SIG-M5 (cell line): ENCODE measurements around the gene CXorf58.
"Not testable (repeated sequence)": the region's sequence is repeated elsewhere in the genome, so short reads cannot be mapped to it uniquely, and the experiment has no call there.

Experiments
- DNase-seq: peaks from one replicate; lab custom pipeline; 2025; lab: John Stamatoyannopoulos, UW

Gene CXorf58

DNA sequence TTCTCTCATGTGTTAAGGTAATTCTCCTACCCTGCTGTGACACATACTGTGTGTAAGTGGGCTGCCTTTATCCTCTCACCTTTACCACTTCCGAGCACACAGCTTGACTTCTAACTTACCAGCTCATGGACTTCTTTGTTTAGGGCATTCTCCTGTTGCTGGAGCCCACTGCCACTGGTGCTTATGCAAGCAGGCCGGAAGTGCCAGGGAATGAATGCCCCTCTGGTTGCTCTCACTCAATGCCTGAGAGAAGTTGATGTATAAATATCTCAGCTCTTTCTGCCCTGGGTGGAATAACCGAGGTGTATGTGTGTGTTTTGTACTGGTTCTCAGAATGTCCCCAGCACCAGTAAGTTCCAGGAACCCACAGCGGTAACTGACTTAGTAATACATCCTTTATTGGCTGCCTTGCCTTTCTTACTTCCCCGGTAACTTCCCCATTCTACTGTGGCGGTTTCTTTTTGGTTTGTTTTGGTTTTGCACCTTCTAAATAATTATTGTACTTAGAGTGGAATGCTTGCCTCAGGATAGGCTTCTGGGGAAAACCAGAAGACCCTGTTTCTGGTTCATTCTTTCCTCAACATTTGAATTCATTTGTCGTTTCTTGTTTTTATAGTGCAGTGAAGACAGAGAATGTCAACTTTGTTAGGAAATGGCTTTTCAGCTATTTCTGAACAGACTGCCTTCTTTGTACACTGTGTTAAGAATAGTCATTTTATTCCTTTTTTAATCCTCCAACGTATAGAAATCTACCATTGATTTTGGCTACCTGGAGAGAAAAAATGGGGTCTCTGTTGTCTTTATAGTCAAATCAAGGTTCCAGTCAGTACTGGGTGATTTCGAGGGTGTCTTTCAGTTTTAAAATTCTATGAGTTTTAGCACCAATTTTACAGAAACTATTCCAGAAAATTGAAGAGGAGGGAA is 45.4 kb downstream of the CXorf58 start:
- peak; percentile 18 for DNase-seq

DNA sequence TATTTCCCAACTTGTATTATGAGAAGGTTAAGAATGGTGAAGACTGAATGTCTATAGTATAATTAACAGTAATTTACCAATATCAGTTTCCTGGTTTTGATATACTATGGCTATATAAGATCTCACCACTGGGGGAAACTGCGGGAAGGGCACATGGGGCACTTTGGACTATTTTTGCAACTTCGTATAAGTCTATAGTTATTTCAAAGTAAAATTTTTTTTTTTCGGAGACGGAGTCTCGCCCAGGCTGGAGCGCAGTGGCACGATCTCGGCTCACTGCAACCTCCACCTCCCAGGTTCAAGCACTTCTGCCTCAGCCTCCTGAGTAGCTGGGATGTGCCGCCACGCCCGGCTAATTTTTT is 46.1 kb downstream of the CXorf58 start:
- peak; percentile 2 for DNase-seq

DNA sequence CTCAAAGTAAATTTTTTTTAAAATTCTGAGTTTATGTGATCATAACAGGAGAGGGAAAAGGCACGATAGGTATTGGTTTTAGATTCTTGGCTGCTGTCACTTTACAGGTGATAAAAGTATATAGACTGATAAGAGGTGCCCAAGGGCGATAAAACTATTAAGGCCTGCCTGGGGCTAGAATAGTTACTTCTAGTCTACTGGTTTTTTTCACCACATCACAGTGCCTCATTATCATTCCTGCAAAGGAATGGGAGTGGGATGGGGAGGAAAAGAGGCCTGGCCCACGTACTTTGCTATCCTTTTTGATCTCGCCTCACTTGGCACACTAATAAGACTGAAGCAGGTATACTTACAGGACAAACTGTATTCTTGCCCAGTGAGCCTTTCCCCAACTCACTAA is 46.6 kb downstream of the CXorf58 start:
- no peak for DNase-seq

DNA sequence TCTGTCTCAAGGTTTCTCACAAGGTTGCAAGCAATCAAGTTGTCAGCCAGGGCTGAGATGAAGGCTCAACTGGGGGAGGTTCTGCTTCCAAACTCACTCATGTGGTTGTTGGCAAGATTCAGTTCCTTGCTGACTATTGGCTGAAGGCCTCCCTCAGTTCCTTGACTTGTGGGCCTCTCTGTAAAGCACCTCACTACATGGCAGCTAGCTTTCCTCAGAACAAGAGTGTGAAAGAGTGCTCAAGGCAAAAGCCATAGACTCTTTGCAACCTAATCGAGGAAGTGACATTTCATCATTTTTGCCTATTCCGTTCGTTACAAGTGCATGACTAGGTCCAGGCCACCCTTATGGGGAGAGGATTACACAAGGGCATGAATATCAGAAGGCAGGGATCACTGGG is 52.0 kb downstream of the CXorf58 start:
- DNase-seq: peak; percentile 88

DNA sequence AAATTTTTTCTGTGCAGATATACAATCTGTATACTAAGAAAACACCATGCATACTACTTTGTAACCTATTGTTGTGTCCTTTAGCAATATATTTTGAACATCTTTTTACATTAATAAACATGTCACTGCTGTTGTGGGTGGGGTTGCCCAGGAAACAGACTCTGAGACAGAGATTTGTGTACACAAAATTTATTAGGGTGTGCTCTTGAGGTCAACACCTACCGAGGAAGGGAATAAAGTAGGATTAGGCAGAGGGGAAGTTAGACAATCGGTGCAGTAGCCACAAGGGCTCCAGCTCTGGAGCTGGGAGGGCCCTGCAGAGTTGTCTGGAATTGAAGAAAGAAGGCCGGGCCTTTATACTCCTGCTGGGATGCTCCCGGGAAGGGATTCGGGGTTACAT is 56.4 kb downstream of the CXorf58 start:
- DNase-seq: no peak

DNA sequence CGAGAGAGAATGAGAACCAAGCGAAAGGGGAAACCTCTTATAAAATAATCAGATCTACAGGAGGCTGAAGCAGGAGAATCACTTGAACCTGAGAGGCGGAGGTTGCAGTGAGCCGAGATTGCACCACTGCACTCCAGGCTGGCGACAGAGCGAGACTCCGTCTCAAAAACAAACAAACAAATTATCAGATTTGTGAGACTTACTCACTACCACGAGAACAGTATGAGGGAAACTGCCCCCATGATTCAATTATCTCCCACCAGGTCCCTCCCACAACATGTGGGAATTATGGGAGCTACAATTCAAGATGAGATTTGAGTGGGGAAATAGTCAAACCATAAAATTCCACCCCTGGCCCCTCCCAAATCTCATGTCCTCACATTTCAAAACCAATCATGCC is 57.8 kb downstream of the CXorf58 start:
- DNase-seq: not testable (repeated sequence)

DNA sequence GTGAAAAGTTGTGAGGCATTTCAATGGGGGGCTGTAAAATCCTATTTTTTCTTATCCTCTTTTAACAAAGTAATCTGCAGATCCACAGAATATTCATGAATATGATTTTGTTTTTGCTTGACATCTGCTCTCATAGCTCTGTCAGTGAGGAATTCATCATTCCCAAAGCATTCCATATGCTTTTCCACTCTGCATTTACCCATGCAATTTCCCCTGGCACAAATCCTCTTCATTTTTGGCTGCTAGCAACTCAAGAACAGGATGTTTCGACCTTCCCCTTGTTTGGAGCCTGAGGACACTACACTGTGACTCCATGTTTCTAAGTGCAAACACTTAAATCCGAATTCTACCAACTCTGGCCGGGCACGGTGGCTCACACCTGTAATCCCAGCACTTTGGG is 70.7 kb downstream of the CXorf58 start:
- no peak for DNase-seq

DNA sequence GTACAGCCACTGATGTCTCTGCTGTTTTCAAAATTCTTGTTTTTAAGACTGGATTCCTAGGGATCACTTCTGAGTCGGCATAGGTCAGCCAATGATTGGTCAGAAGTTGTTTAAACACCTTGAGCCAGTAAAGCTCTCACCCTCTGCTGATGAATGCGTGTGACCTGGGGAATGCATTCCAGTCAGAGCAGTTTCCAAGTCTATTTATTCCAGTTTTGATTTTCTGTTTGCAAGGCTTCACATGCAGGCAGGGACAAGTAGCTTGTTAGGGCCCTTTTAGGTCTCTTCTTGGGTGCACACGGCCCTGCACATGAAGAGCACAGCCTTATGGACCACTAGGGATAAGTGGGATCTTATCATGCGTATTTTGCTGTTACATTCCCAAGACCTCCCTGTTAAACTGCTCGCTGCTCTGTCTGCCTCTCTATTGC is 72.2 kb downstream of the CXorf58 start:
- DNase-seq: no peak

DNA sequence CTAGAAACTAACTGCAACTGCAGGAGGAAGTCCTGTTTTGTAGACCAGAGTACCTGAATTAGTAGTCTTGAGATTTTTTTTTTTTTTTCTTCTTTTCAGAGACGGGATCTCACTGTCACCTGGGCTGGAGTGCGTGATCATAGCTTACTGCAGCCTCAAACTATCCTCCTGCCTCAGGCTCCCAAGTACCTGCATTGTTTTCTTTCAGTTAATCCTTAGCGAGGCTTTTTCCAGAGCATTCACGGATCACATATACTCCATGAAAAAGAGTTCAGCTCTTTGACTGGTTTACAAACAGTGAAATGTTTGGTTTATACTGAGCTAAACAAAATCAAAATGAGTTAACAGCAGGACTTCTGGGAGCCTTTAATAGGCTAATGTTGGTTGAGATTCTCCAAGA is 73.4 kb downstream of the CXorf58 start:
- DNase-seq: no peak

DNA sequence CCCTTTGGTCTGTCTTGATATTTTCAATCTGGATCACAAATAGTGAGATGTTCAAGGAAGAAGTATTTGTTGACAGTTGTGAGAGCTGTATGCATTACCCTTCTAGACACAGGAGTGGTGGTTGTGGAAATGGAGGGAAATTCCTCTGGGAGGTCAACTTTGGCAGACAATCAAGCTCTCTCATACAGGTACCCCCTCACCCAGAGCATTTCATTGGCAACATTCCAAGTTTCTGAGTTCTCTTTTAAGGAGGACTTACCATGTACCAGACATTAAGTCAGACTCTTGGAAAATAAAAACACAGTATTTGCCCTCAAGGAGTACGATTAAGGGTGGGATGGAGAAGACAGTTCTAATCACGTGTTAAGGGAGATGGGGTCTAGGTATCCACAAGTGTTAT is 73.9 kb downstream of the CXorf58 start:
- DNase-seq: no peak

DNA sequence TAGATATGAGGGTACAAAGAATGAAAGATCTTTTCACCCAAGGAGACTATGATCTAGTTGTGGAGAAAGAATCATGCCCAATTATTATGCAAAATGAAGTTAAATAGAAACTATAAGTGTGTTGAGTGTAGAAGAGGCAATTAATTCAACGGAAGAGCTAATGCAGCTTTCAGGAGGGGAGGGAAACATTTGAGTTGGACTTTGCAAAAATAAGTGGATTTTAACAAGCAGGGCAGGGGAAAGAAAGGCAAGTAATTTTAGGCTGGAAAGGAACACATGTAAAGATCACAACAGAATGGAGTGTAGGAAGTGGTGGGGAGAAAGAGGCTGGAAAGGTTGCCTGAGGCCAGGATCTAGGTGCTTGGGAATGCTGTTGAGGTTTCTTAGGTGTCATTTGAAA is 75.1 kb downstream of the CXorf58 start:
- DNase-seq: no peak
